Effector memory CD4-positive, alpha-beta T cell (primary cell): ENCODE data around the gene C5.

Experiments
- DNase-seq, 3 donors: peaks; one replicate each; pipeline ENCODE4 v3.0.0-alpha.2; 2020
- H3K27ac ChIP-seq: 2 replicates; pipeline ENCODE4 v1.7.0; 2013; ENCODE audit warnings: mild to moderate bottlenecking, low read length, moderate library complexity; ENCODE audit not compliant: insufficient read depth, poor library complexity, severe bottlenecking
- H3K27me3 ChIP-seq: replicated peaks from 2 replicates; pipeline ENCODE4 v1.7.0; 2013; ENCODE audit warnings: mild to moderate bottlenecking, low read length; ENCODE audit not compliant: insufficient read depth, control insufficient read depth, poor library complexity, severe bottlenecking
- H3K36me3 ChIP-seq: 2 replicates; pipeline ENCODE4 v1.7.0; 2013; ENCODE audit warnings: mild to moderate bottlenecking, low read length, moderate library complexity; ENCODE audit not compliant: control insufficient read depth, insufficient read depth
- H3K4me1 ChIP-seq: 2 replicates; pipeline ENCODE4 v1.7.0; 2013; ENCODE audit warnings: low read length, mild to moderate bottlenecking; ENCODE audit not compliant: control insufficient read depth, insufficient read depth, poor library complexity, severe bottlenecking
- H3K4me3 ChIP-seq: 2 replicates; pipeline ENCODE4 v1.7.0; 2013; ENCODE audit warnings: low read length, low read depth, mild to moderate bottlenecking; ENCODE audit not compliant: insufficient read depth, poor library complexity, severe bottlenecking
- H3K9me3 ChIP-seq: 2 replicates; pipeline ENCODE4 v1.7.0; 2013; ENCODE audit warnings: mild to moderate bottlenecking, low read length, moderate library complexity; ENCODE audit not compliant: control insufficient read depth

The C5 gene

GRCh38 chr9:120928483-120929228 is 121.4 kb downstream of the C5 start:
- no peaks in the 10 kb centered on the region for H3K27me3 ChIP-seq
- peak overlapping the region; percentile 100 for H3K27ac ChIP-seq
- DNase-seq = peak; percentile 64 to 70 (median 67)
- no peaks in the 10 kb centered on the region for H3K9me3 ChIP-seq
- no peaks in the 10 kb centered on the region for H3K36me3 ChIP-seq
- H3K4me3 ChIP-seq = peak overlapping the region; percentile 71
- H3K4me1 ChIP-seq = peaks cover 89% of the 10 kb centered on the region

GRCh38 chr9:120928015-120928482 is 122.0 kb downstream of the C5 start:
- Histone ChIP-seq H3K4me3 (peak overlapping the region; percentile 71), H3K27ac (peak overlapping the region; percentile 100)
- peak in 2 of 3 donors; percentile 55 to 65 for DNase-seq

GRCh38 chr9:120927269-120928014 is 122.6 kb downstream of the C5 start:
- Histone ChIP-seq H3K9me3 (no peaks in the 10 kb centered on the region), H3K4me1 (peaks cover 92% of the 10 kb centered on the region), H3K36me3 (peaks cover 4% of the 10 kb centered on the region), H3K27me3 (no peaks in the 10 kb centered on the region), H3K27ac (peak overlapping the region; percentile 100), H3K4me3 (peak overlapping the region; percentile 71)
- DNase-seq = no peak

More at GRCh38 chr9:120928015-120928482, 122.0 kb downstream of the C5 start:
- H3K4me1 ChIP-seq = peaks cover 92% of the 10 kb centered on the region
- no peaks in the 10 kb centered on the region for H3K9me3 ChIP-seq
- no peaks in the 10 kb centered on the region for H3K27me3 ChIP-seq
- peaks cover under 1% of the 10 kb centered on the region for H3K36me3 ChIP-seq

- Histone ChIP-seq H3K4me1 (peaks cover 93% of the 10 kb centered on the region), H3K4me3 (peak within 1 kb of the TSS; percentile 71), H3K27ac (peak within 1 kb of the TSS; percentile 100), H3K36me3 (peaks cover 4% of the 10 kb centered on the region), H3K27me3 (no peaks in the 10 kb centered on the region), H3K9me3 (no peaks in the 10 kb centered on the region)
- DNase-seq = no peak
These were observed 123.6 kb downstream of the C5 start, which contains the start of gene TRAF1 for GRCh38 chr9:120926397-120926928. TSS of gene TRAF1 (minus strand) at chr9:120926796. CDS start at chr9:120926075, 721 bp downstream.

- peaks cover 93% of the 10 kb centered on the region for H3K4me1 ChIP-seq
- peak overlapping the region; percentile 100 for H3K27ac ChIP-seq
- H3K27me3 ChIP-seq = no peaks in the 10 kb centered on the region
- peaks cover 4% of the 10 kb centered on the region for H3K36me3 ChIP-seq
- H3K9me3 ChIP-seq = no peaks in the 10 kb centered on the region
- DNase-seq = peak; percentile 73 to 81 (median 76)
- peak overlapping the region; percentile 71 for H3K4me3 ChIP-seq
These were observed 124.3 kb downstream of the C5 start for GRCh38 chr9:120925535-120926396.

- H3K4me3 ChIP-seq = peak overlapping the region; percentile 71
- no peaks in the 10 kb centered on the region for H3K9me3 ChIP-seq
- no peaks in the 10 kb centered on the region for H3K27me3 ChIP-seq
- peaks cover 93% of the 10 kb centered on the region for H3K4me1 ChIP-seq
- H3K36me3 ChIP-seq = peaks cover 4% of the 10 kb centered on the region
- DNase-seq = no peak
- peak overlapping the region; percentile 100 for H3K27ac ChIP-seq
These were observed 125.2 kb downstream of the C5 start for GRCh38 chr9:120924698-120925534.

- H3K36me3 ChIP-seq = peaks cover 7% of the 10 kb centered on the region
- peak overlapping the region; percentile 100 for H3K27ac ChIP-seq
- DNase-seq = no peak
- no peaks in the 10 kb centered on the region for H3K9me3 ChIP-seq
- no peaks in the 10 kb centered on the region for H3K27me3 ChIP-seq
- peaks cover 94% of the 10 kb centered on the region for H3K4me1 ChIP-seq
- H3K4me3 ChIP-seq = peak overlapping the region; percentile 71
These were observed 126.3 kb downstream of the C5 start for GRCh38 chr9:120923620-120924328.

GRCh38 chr9:120922404-120923195 is 127.5 kb downstream of the C5 start:
- peaks cover 92% of the 10 kb centered on the region for H3K4me1 ChIP-seq
- DNase-seq = no peak
- peak overlapping the region; percentile 71 for H3K4me3 ChIP-seq
- no peaks in the 10 kb centered on the region for H3K9me3 ChIP-seq
- peak overlapping the region; percentile 100 for H3K27ac ChIP-seq
- peaks cover 16% of the 10 kb centered on the region for H3K36me3 ChIP-seq
- no peaks in the 10 kb centered on the region for H3K27me3 ChIP-seq
